GM21576 (cell line): ENCODE measurements around the gene RBM44.
"Not testable (repeated sequence)": the region's sequence is repeated elsewhere in the genome, so short reads cannot be mapped to it uniquely, and the experiment has no call there.

Experiments used
- ATAC-seq: cut with Tn5 transposase; IDR thresholded peaks from one replicate; pipeline ENCODE4 v1.9.1; 2021; ENCODE audit warnings: mild to moderate bottlenecking, moderate library complexity; ENCODE audit not compliant: unreplicated experiment

The RBM44 gene

GRCh38 chr2:237798236-237799059 lies at the start of gene RBM44:
TSS of gene RBM44 (plus strand) at chr2:237798779. CDS start at chr2:237813610, 14,831 bp downstream.
- ATAC-seq = no peak

- ATAC-seq = no peak
Observed at GRCh38 chr2:237749002-237749401, 49.6 kb upstream of the RBM44 start.

- no peak for ATAC-seq
Observed at GRCh38 chr2:237749961-237750360, 48.6 kb upstream of the RBM44 start.

DNA sequence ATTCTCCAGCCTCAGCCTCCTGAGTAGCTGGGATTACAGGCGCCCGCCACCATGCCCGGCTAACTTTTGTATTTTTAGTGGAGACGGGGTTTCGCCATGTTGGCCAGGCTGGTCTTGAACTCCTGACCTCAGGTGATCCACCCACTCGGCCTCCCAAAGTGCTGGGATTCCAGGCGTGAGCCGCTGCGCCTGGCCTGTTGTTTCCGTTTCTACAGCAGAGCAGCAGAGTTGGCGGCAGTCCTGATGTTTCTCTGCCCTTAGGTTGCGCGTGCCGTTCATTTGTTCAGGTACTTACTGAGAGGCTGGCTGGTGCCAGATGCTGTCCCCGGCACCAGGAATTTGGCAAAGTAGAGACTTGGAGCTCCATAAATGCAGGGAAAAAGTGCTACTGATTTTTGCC lies 48.1 kb upstream of the RBM44 start:
- not testable (repeated sequence) for ATAC-seq

- peak; percentile 97 for ATAC-seq
Observed at GRCh38 chr2:237752761-237753165, 45.8 kb upstream of the RBM44 start.

GRCh38 chr2:237754182-237754581 lies 44.4 kb upstream of the RBM44 start:
- ATAC-seq = no peak

- ATAC-seq = no peak
Observed at GRCh38 chr2:237754626-237755248, 43.8 kb upstream of the RBM44 start.

GRCh38 chr2:237757616-237758015 lies 41.0 kb upstream of the RBM44 start:
- ATAC-seq = no peak

DNA sequence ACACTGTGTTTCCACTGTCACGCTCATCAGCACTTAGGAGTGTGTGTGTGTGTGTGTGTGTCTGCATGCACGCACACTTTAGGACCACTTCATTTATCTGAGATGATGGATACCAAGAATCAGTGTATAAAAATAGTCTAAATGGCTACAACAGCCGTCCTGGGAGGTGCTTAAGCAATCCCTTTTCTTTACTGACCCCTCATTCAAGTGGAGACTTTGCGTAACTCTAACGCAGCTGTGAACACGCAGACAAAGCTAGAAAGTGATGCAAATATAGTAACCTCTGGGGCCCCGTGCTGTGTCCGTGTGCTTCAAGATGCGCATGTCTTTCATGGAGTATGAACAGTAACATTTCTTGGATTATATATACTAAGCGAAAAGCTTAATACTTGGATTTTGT lies 40.4 kb upstream of the RBM44 start:
- ATAC-seq = no peak

GRCh38 chr2:237759176-237759575 lies 39.4 kb upstream of the RBM44 start:
- ATAC-seq = no peak

- no peak for ATAC-seq
Observed at GRCh38 chr2:237760506-237761502, 37.8 kb upstream of the RBM44 start.

- ATAC-seq = not testable (repeated sequence)
Observed at GRCh38 chr2:237762291-237763182, 36.0 kb upstream of the RBM44 start.

GRCh38 chr2:237763812-237764211 lies 34.8 kb upstream of the RBM44 start:
- ATAC-seq = no peak

DNA sequence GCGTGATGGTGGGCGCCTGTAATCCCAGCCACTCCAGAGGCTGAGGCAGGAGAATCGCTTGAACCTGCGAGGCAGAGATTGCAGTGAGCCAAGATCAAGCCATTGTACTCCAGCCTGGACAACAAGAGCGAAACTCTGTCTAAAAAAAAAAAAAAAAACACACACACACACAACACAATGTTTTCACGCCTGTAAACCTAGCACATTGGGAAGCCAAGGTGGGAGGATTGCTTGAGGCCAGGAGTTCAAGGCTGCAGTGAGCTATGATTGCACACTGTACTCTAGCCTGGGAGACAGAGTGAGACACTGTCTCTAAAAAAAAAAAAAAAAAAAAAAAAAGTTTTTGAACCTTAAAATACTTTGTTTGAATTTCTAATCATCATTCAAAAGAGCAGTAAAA lies 33.5 kb upstream of the RBM44 start:
- ATAC-seq = not testable (repeated sequence)

DNA sequence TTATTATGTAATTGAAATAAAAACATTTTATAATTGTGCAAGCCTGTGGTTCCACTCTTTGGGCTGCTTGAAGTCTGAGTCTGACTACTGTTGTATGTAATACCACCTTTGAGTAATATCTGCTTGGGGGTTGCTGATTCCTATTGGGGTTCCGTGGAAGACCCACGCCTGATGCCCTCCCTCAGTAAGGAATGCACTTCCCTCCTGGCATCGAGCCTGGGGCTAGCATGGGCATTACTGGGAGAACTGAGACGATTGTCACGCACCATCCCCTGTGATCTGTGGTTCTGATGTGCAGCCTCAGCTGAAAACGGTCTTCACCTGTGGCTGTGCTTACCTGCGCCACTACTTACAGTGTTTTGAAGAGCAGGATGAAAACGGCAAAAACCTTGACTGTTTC lies 32.7 kb upstream of the RBM44 start:
- ATAC-seq = no peak

- no peak for ATAC-seq
Observed at GRCh38 chr2:237766340-237766739, 32.2 kb upstream of the RBM44 start.

DNA sequence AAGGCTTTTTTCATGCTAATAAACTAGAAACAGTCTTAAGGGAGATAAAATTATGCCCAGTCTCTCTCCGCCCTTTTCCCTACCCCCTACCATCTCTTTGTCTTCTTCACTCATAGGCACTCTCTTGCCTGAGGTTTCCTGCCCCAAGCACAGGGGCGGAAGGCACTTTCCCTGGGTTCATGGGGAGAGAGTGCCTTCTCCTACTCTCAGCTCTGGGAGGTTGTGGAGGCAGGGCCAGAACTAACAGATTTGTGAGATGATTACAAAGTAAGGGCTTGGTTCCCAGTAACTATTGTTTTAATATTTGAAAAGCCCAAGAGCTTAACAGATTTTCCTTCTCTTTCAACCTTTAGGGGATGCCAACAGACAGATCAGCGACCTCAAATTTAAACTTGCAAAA lies 26.1 kb upstream of the RBM44 start:
- no peak for ATAC-seq

DNA sequence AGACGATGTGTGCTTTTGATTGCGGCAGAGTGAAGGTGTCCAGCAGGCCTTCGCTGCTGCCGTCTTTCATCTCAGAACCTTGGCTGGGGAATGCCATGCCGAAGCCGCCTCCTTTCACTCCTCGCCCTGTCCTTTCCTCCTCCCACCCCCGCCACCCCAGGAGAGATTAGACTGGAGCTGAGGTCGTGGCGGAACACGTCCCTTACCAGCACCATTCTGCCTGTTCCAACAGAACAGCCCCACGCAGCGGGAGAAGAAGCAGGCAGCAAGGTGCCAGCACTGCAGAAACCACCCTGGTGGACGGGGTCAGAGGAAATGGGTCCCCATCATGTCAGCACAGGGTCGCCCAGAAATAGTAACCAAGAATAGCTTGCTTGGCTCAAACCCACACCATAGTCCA lies 24.8 kb upstream of the RBM44 start:
- ATAC-seq = no peak

- no peak for ATAC-seq
Observed at GRCh38 chr2:237774811-237775553, 23.6 kb upstream of the RBM44 start.
